ENCODE measurements around the gene DIP2C.
"Not testable (repeated sequence)": the region's sequence is repeated elsewhere in the genome, so short reads cannot be mapped to it uniquely, and the experiment has no call there.

The DIP2C gene

GRCh38 chr10:610642-611305 is 78.7 kb downstream of the DIP2C start:
- not testable (repeated sequence) for DNase-seq (ENCODE audit: low spot score)

- no peak for DNase-seq (ENCODE audit: low spot score)
Measured at GRCh38 chr10:609868-610545, 79.5 kb downstream of the DIP2C start.

- no peak for DNase-seq (ENCODE audit: low spot score)
Measured at GRCh38 chr10:609262-609658, 80.2 kb downstream of the DIP2C start.

GRCh38 chr10:608331-609261 is 80.9 kb downstream of the DIP2C start:
- DNase-seq (ENCODE audit: low spot score) = no peak

- DNase-seq (ENCODE audit: low spot score) = no peak
Measured at GRCh38 chr10:607545-608185, 81.8 kb downstream of the DIP2C start.

GRCh38 chr10:606762-607544 is 82.5 kb downstream of the DIP2C start:
- no peak for DNase-seq (ENCODE audit: low spot score)

GRCh38 chr10:605632-606325 is 83.7 kb downstream of the DIP2C start:
- no peak for DNase-seq (ENCODE audit: low spot score)

- no peak for DNase-seq (ENCODE audit: low spot score)
Measured at GRCh38 chr10:604716-605631, 84.5 kb downstream of the DIP2C start.

GRCh38 chr10:603745-604144 is 85.7 kb downstream of the DIP2C start:
- no peak for DNase-seq (ENCODE audit: low spot score)

- DNase-seq (ENCODE audit: low spot score) = no peak
Measured at GRCh38 chr10:602391-603005, 87.0 kb downstream of the DIP2C start.

- DNase-seq (ENCODE audit: low spot score) = no peak
Measured at GRCh38 chr10:601660-601963, 87.9 kb downstream of the DIP2C start.

GRCh38 chr10:600876-601659 is 88.4 kb downstream of the DIP2C start:
- DNase-seq (ENCODE audit: low spot score) = peak; percentile 18

GRCh38 chr10:600234-600633 is 89.2 kb downstream of the DIP2C start:
- DNase-seq (ENCODE audit: low spot score) = no peak

- DNase-seq (ENCODE audit: low spot score) = no peak
Measured at GRCh38 chr10:599767-600166, 89.7 kb downstream of the DIP2C start.

GRCh38 chr10:598415-599170 is 90.9 kb downstream of the DIP2C start:
- no peak for DNase-seq (ENCODE audit: low spot score)

GRCh38 chr10:597976-598375 is 91.5 kb downstream of the DIP2C start:
- no peak for DNase-seq (ENCODE audit: low spot score)

GRCh38 chr10:596725-597345 is 92.6 kb downstream of the DIP2C start:
- DNase-seq (ENCODE audit: low spot score) = no peak
